WERI-Rb-1 (cell line): Measurements from ENCODE around the gene BCAR3.

Experiments used
- DNase-seq: peaks from one replicate; pipeline ENCODE4 v3.0.0-alpha.2; 2020
- H3K27ac ChIP-seq: fragments of 250-450 bp; sonication (Bioruptor Pico); 2 replicates; pipeline ENCODE4 v1.5.1; 2020; ENCODE audit warnings: mild to moderate bottlenecking, moderate library complexity
- H3K27me3 ChIP-seq: fragments of 250-450 bp; sonication (Bioruptor Pico); 2 replicates; pipeline ENCODE4 v1.5.1; 2021; ENCODE audit warnings: mild to moderate bottlenecking, low read depth, moderate library complexity; ENCODE audit not compliant: insufficient read depth, severe bottlenecking
- H3K36me3 ChIP-seq: fragments of 250-450 bp; sonication (Bioruptor Pico); 2 replicates; pipeline ENCODE4 v1.5.1; 2020; ENCODE audit warnings: mild to moderate bottlenecking, moderate library complexity
- H3K4me3 ChIP-seq: 2 replicates; pipeline ENCODE4 v1.5.1; 2011; ENCODE audit warnings: low read depth, mild to moderate bottlenecking, control low read depth, low read length
- H3K9me3 ChIP-seq: fragments of 250-450 bp; sonication (Bioruptor Pico); 2 replicates; pipeline ENCODE4 v1.5.1; 2021; ENCODE audit warnings: mild to moderate bottlenecking, moderate library complexity; ENCODE audit not compliant: severe bottlenecking
- CTCF ChIP-seq: IDR thresholded peaks from 2 replicates; pipeline ENCODE4 v1.5.1; 2011; ENCODE audit warnings: low read depth, mild to moderate bottlenecking, control low read depth, inconsistent platforms, low read length

The BCAR3 gene

GRCh38 chr1:93604411-93604810 is 77.2 kb downstream of the BCAR3 start:
- no peaks in the 10 kb centered on the region for H3K36me3 ChIP-seq
- no peak for DNase-seq
- H3K27ac ChIP-seq, result no peak overlapping the region
- H3K27me3 ChIP-seq, result no peaks in the 10 kb centered on the region
- H3K9me3 ChIP-seq, result no peaks in the 10 kb centered on the region
- no peak for TF ChIP-seq CTCF
- H3K4me3 ChIP-seq, result no peak overlapping the region

- H3K27me3 ChIP-seq, result no peaks in the 10 kb centered on the region
- no peaks in the 10 kb centered on the region for H3K9me3 ChIP-seq
- no peak overlapping the region for H3K4me3 ChIP-seq
- no peak for DNase-seq
- no peak for TF ChIP-seq CTCF
- H3K36me3 ChIP-seq, result no peaks in the 10 kb centered on the region
- no peak overlapping the region for H3K27ac ChIP-seq
These were observed 78.0 kb downstream of the BCAR3 start for GRCh38 chr1:93603601-93604000.

- no peaks in the 10 kb centered on the region for H3K36me3 ChIP-seq
- DNase-seq, result no peak
- no peaks in the 10 kb centered on the region for H3K27me3 ChIP-seq
- H3K4me3 ChIP-seq, result no peak overlapping the region
- no peak overlapping the region for H3K27ac ChIP-seq
- TF ChIP-seq CTCF, result no peak
- no peaks in the 10 kb centered on the region for H3K9me3 ChIP-seq
These were observed 78.5 kb downstream of the BCAR3 start for GRCh38 chr1:93603106-93603505.

GRCh38 chr1:93602101-93602500 is 79.5 kb downstream of the BCAR3 start:
- no peak for TF ChIP-seq CTCF
- H3K4me3 ChIP-seq, result no peak overlapping the region

GRCh38 chr1:93601686-93602085 is 80.0 kb downstream of the BCAR3 start:
- Histone ChIP-seq H3K4me3 (no peak overlapping the region), H3K27ac (no peak overlapping the region), H3K36me3 (no peaks in the 10 kb centered on the region), H3K27me3 (no peaks in the 10 kb centered on the region), H3K9me3 (no peaks in the 10 kb centered on the region)
- no peak for TF ChIP-seq CTCF
- no peak for DNase-seq

More at GRCh38 chr1:93602101-93602500, 79.5 kb downstream of the BCAR3 start:
- H3K27ac ChIP-seq, result no peak overlapping the region
- no peak for DNase-seq
- H3K36me3 ChIP-seq, result no peaks in the 10 kb centered on the region
- H3K27me3 ChIP-seq, result no peaks in the 10 kb centered on the region
- H3K9me3 ChIP-seq, result no peaks in the 10 kb centered on the region

GRCh38 chr1:93600663-93601062 is 81.0 kb downstream of the BCAR3 start:
- Histone ChIP-seq H3K27ac (no peak overlapping the region), H3K36me3 (no peaks in the 10 kb centered on the region), H3K27me3 (no peaks in the 10 kb centered on the region), H3K9me3 (no peaks in the 10 kb centered on the region), H3K4me3 (no peak overlapping the region)
- TF ChIP-seq CTCF, result no peak
- no peak for DNase-seq
